ENCODE measurements around the gene STAM.

GRCh38 chr10:17758200-17758599 lies 114.2 kb downstream of the STAM start:
- TF ChIP-seq, protein P1, sequence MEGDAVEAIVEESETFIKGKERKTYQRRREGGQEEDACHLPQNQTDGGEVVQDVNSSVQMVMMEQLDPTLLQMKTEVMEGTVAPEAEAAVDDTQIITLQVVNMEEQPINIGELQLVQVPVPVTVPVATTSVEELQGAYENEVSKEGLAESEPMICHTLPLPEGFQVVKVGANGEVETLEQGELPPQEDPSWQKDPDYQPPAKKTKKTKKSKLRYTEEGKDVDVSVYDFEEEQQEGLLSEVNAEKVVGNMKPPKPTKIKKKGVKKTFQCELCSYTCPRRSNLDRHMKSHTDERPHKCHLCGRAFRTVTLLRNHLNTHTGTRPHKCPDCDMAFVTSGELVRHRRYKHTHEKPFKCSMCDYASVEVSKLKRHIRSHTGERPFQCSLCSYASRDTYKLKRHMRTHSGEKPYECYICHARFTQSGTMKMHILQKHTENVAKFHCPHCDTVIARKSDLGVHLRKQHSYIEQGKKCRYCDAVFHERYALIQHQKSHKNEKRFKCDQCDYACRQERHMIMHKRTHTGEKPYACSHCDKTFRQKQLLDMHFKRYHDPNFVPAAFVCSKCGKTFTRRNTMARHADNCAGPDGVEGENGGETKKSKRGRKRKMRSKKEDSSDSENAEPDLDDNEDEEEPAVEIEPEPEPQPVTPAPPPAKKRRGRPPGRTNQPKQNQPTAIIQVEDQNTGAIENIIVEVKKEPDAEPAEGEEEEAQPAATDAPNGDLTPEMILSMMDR (conservative IDR thresholded peaks at IDR 0.05; ENCODE audit: low read length): no peak
- TF ChIP-seq EZH2phosphoT487 (IDR thresholded peaks at IDR 0.05; ENCODE audit: borderline replicate concordance, low read depth, low read length): no peak
